Fibroblast of lung (primary cell): ENCODE measurements around the gene ZNF611. TPM values are rescaled to one million over a fixed set of nuclear protein-coding genes. Genes with fewer than 3 reads are reported as not detected.
"Not testable (repeated sequence)": the region's sequence is repeated elsewhere in the genome, so short reads cannot be mapped to it uniquely, and the experiment has no call there.

Experiments
- DNase-seq, 2 donors: peaks; one replicate each; pipeline versions ENCODE4 v3.0.0 to v3.0.0-alpha.2; 2010; ENCODE audit warnings: low read depth in 2 of 2
- H2AFZ ChIP-seq: 2 replicates; pipeline ENCODE4 v1.5.1; 2012; ENCODE audit warnings: low read length, control low read depth, inconsistent platforms
- H3K27ac ChIP-seq: 2 replicates; pipeline ENCODE4 v1.5.1; 2011; ENCODE audit warnings: low read length, control low read depth; ENCODE audit not compliant: insufficient read depth
- H3K27me3 ChIP-seq: 2 replicates; pipeline ENCODE4 v1.5.1; 2011; ENCODE audit warnings: mild to moderate bottlenecking, low read length; ENCODE audit not compliant: control insufficient read depth, insufficient read depth
- H3K36me3 ChIP-seq: 2 replicates; pipeline ENCODE4 v1.5.1; 2011; ENCODE audit warnings: low read length; ENCODE audit not compliant: control insufficient read depth, insufficient read depth
- H3K4me1 ChIP-seq: 2 replicates; pipeline ENCODE4 v1.5.1; 2011; ENCODE audit warnings: low read length; ENCODE audit not compliant: control insufficient read depth, insufficient read depth; ENCODE audit errors: extremely low read depth
- H3K4me2 ChIP-seq: 2 replicates; pipeline ENCODE4 v1.5.1; 2011; ENCODE audit warnings: low read length, control low read depth; ENCODE audit not compliant: insufficient read depth; ENCODE audit errors: extremely low read depth
- H3K4me3 ChIP-seq, 4 experiments: fragments of 200-600 bp in 1 of 4; sonication (generic) in 1 of 4; replicated peaks in 1 of 4; 2 replicates each; pipeline ENCODE4 v1.5.1; 2011 to 2016; ENCODE audit warnings: low read length in 4 of 4, low read depth in 3 of 4, mild to moderate bottlenecking in 3 of 4, control low read depth in 2 of 4, inconsistent platforms in 1 of 4, mixed read lengths in 1 of 4; ENCODE audit not compliant: insufficient read depth in 1 of 4; ENCODE audit errors: control extremely low read depth in 1 of 4
- H3K79me2 ChIP-seq: 2 replicates; pipeline ENCODE4 v1.5.1; 2012; ENCODE audit warnings: mild to moderate bottlenecking, low read length, inconsistent platforms; ENCODE audit not compliant: control insufficient read depth, insufficient read depth
- H3K9ac ChIP-seq: 2 replicates; pipeline ENCODE4 v1.5.1; 2011; ENCODE audit warnings: mild to moderate bottlenecking, low read length, control low read depth; ENCODE audit not compliant: insufficient read depth
- H3K9me3 ChIP-seq: 2 replicates; pipeline ENCODE4 v1.5.1; 2012; ENCODE audit warnings: low read depth, low read length; ENCODE audit not compliant: control insufficient read depth, insufficient read depth
- H4K20me1 ChIP-seq: 2 replicates; pipeline ENCODE4 v1.5.1; 2011; ENCODE audit warnings: low read length; ENCODE audit not compliant: control insufficient read depth, insufficient read depth; ENCODE audit errors: extremely low read depth
- EZH2 ChIP-seq: IDR thresholded peaks from 2 replicates; pipeline ENCODE4 v1.5.1; 2012; ENCODE audit warnings: low read length, control low read depth, mild to moderate bottlenecking; ENCODE audit errors: missing control alignments
- polyA minus RNA-seq: library from RNA; depleted of rRNA, polyadenylated mRNA; stranded (reverse); fragments of >200 nt; gene quantifications from 2 replicates; pipeline ENCODE4 v1.2.3, GENCODE V29; 2011; ENCODE audit warnings: low replicate concordance
- polyA plus RNA-seq, 2 donors: library from polyadenylated mRNA; depleted of rRNA in 1 of 2; stranded (reverse) in 1 of 2; unstranded in 1 of 2; fragments of >200 nt; gene quantifications; 2 replicates each; pipeline ENCODE4 v1.2.1, GENCODE V29; 2011 to 2012; ENCODE audit warnings: missing spikeins in 1 of 2
- total RNA-seq: library from RNA; depleted of rRNA; stranded (reverse); fragments of >200 nt; gene quantifications from 2 replicates; pipeline ENCODE4 v1.2.1, GENCODE V29; 2014
- TF ChIP-seq, protein P1 (sequence below), 2 donors: IDR thresholded peaks in 1 of 2; conservative IDR thresholded peaks in 1 of 2; 1 replicate in 1 of 2; 2 replicates in 1 of 2; pipeline ENCODE4 v1.5.1; 2011 to 2012; ENCODE audit warnings: low read length in 2 of 2, control low read depth in 1 of 2, inconsistent platforms in 1 of 2, low read depth in 1 of 2, mild to moderate bottlenecking in 1 of 2

The ZNF611 gene
- total RNA-seq (10.8 and 14.5 TPM in 2 replicates), polyA plus RNA-seq (6.9 and 7.0 TPM in 2 replicates), polyA minus RNA-seq (6.6 and 27.1 TPM in 2 replicates)
- polyA plus RNA-seq (2012): 4.2 and 4.3 TPM in 2 replicates

DNA sequence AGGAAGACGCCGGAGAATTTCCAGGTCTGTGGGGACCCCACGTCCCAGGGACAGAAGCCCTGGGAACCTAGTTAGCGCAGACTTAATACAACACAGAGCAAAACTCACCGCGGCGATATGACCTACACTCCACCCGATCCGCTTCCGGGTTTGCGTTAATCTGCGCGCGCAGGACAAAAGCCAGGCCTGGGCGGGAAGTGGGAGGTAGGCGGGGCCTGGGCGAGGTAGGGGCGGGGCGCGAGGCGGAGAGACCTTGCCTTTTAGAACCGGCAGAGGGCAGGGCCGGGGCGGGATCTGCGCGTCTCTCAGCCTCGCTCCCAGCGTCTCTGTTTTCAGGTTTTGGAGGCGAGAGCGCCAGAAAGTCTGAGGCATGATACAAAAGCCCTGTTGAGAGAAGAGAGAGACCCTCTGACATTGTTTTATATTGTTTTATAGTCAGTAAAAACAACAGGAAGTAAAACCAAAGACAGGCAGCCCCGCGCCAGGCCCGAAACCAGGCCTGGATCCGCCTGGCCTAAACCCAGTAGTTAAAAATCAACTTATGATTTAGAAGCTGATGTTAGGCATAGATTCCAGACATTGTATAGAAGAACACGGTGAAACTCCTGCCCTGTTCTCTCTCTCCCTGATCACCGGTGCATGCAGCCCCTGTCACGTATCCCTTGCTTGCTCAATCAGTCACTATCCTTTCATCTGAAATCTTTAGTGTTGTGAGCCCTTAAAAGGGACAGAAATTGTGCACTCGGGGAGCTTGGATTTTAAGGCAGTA, at the start of gene ZNF611:
TSS of gene ZNF611 (minus strand) at position 152 of the 769 bp plus-strand sequence. CDS start 19,150 bp downstream, outside the sequence.
- Histone ChIP-seq H3K79me2 (no peaks in the 10 kb centered on the region), H4K20me1 (no peaks in the 10 kb centered on the region), H3K27ac (peak within 1 kb of the TSS; percentile 52), H2AFZ (peak within 1 kb of the TSS; percentile 61), H3K4me1 (no peaks in the 10 kb centered on the region), H3K9ac (peak within 1 kb of the TSS; percentile 75), H3K9me3 (no peaks in the 10 kb centered on the region), H3K36me3 (no peaks in the 10 kb centered on the region), H3K4me3 (peak within 1 kb of the TSS; percentile 57 to 93 (median 70)), H3K27me3 (no peaks in the 10 kb centered on the region), H3K4me2 (peak within 1 kb of the TSS; percentile 79)
- TF ChIP-seq, protein P1, sequence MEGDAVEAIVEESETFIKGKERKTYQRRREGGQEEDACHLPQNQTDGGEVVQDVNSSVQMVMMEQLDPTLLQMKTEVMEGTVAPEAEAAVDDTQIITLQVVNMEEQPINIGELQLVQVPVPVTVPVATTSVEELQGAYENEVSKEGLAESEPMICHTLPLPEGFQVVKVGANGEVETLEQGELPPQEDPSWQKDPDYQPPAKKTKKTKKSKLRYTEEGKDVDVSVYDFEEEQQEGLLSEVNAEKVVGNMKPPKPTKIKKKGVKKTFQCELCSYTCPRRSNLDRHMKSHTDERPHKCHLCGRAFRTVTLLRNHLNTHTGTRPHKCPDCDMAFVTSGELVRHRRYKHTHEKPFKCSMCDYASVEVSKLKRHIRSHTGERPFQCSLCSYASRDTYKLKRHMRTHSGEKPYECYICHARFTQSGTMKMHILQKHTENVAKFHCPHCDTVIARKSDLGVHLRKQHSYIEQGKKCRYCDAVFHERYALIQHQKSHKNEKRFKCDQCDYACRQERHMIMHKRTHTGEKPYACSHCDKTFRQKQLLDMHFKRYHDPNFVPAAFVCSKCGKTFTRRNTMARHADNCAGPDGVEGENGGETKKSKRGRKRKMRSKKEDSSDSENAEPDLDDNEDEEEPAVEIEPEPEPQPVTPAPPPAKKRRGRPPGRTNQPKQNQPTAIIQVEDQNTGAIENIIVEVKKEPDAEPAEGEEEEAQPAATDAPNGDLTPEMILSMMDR (conservative IDR thresholded peaks at IDR 0.05 in 1 of 2, IDR thresholded peaks at IDR 0.05 in 1 of 2; ENCODE audit: low read depth in 1 of 2, low read length in 2 of 2): peak; percentile 54 to 70
- no peak for TF ChIP-seq EZH2
- DNase-seq: peak; percentile 90 to 93

DNA sequence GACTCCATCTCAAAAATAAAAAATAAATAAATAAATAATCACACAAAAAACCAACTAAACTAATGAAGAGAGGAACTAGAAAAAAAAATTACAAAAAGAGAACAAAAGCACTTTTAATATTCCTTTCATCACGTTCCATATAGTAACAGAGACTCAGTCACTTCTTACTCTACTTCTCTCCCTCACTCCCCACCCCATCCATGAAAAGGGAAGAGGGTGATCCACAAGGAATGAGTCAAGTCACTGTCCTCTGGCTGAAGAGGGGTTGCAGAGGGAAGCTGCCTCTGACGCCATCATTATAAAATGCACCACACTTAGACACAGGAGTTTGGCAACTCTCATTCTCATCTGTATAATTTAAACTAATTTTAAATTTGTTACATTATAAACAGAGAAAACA, 48.0 kb upstream of the ZNF611 start:
- H4K20me1 ChIP-seq, H3K36me3 ChIP-seq, H3K4me1 ChIP-seq, H2AFZ ChIP-seq, DNase-seq, H3K4me3 ChIP-seq, H3K9ac ChIP-seq, H3K79me2 ChIP-seq, H3K27me3 ChIP-seq, H3K27ac ChIP-seq, H3K4me2 ChIP-seq, H3K9me3 ChIP-seq: not testable (repeated sequence)

DNA sequence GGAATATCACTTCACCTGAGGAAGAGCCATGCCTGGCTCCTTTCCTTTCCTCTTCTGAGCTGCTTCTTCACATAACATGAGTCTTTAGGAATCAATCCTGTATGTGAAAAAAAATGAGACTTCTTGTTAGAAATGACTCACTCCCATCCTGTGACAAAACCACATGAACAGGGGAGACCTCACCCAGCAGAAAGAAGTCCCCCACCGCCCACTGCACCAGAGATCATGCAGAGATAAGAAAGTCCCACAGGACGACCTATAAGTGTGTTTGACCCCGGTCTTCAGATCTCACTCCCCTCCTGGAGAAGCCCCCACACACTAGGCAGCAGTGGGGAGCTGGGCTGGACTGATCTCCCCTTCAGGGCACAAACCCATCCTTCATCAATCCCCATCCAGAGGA, 44.0 kb upstream of the ZNF611 start:
- Histone ChIP-seq H3K79me2 (no peaks in the 10 kb centered on the region), H3K4me1 (no peaks in the 10 kb centered on the region), H4K20me1 (no peaks in the 10 kb centered on the region), H3K27ac (no peak overlapping the region), H3K9me3 (no peaks in the 10 kb centered on the region), H3K4me3 (no peak overlapping the region), H3K9ac (no peak overlapping the region), H3K4me2 (no peak overlapping the region), H3K36me3 (no peaks in the 10 kb centered on the region), H3K27me3 (no peaks in the 10 kb centered on the region), H2AFZ (no peak overlapping the region)
- TF ChIP-seq EZH2: no peak
- TF ChIP-seq, protein P1 (conservative IDR thresholded peaks at IDR 0.05 in 1 of 2, IDR thresholded peaks at IDR 0.05 in 1 of 2; ENCODE audit: low read depth in 1 of 2, low read length in 2 of 2): no peak
- no peak for DNase-seq

- H3K4me3 ChIP-seq, H3K9me3 ChIP-seq, DNase-seq, H2AFZ ChIP-seq, H4K20me1 ChIP-seq, H3K9ac ChIP-seq, H3K27me3 ChIP-seq, H3K36me3 ChIP-seq, H3K4me2 ChIP-seq, H3K4me1 ChIP-seq, H3K27ac ChIP-seq, H3K79me2 ChIP-seq: not testable (repeated sequence)
Observed at GRCh38 chr19:52756447-52756846, 21.6 kb upstream of the ZNF611 start.
